Measurements from ENCODE around the gene MUC6.

The MUC6 gene

GRCh38 chr11:1035577-1036283 lies 788 bp downstream of the MUC6 start:
- FAIRE-seq = no peak

- FAIRE-seq = no peak
Observed at GRCh38 chr11:1034456-1035295, 1.8 kb downstream of the MUC6 start.

GRCh38 chr11:1034001-1034400 lies 2.5 kb downstream of the MUC6 start:
- no peak for FAIRE-seq

GRCh38 chr11:1033016-1033798 lies 3.3 kb downstream of the MUC6 start:
- FAIRE-seq = no peak

GRCh38 chr11:1032310-1032891 lies 4.1 kb downstream of the MUC6 start:
- no peak for FAIRE-seq

GRCh38 chr11:1031121-1031899 lies 5.2 kb downstream of the MUC6 start:
- FAIRE-seq = no peak

GRCh38 chr11:1030556-1030955 lies 6.0 kb downstream of the MUC6 start:
- FAIRE-seq = no peak

- no peak for FAIRE-seq
Observed at GRCh38 chr11:1030086-1030485, 6.4 kb downstream of the MUC6 start.

GRCh38 chr11:1029654-1030053 lies 6.9 kb downstream of the MUC6 start:
- FAIRE-seq = no peak

- FAIRE-seq = no peak
Observed at GRCh38 chr11:1029051-1029450, 7.5 kb downstream of the MUC6 start.

- no peak for FAIRE-seq
Observed at GRCh38 chr11:1028616-1029015, 7.9 kb downstream of the MUC6 start.

GRCh38 chr11:1028291-1028540 lies 8.3 kb downstream of the MUC6 start:
- FAIRE-seq = no peak

- no peak for FAIRE-seq
Observed at GRCh38 chr11:1027483-1028290, 8.8 kb downstream of the MUC6 start.

GRCh38 chr11:1026641-1027482 lies 9.7 kb downstream of the MUC6 start:
- FAIRE-seq = no peak

- no peak for FAIRE-seq
Observed at GRCh38 chr11:1026163-1026450, 10.4 kb downstream of the MUC6 start.

GRCh38 chr11:1025410-1026162 lies 10.9 kb downstream of the MUC6 start:
- no peak for FAIRE-seq

- no peak for FAIRE-seq
Observed at GRCh38 chr11:1024597-1025409, 11.7 kb downstream of the MUC6 start.

- no peak for FAIRE-seq
Observed at GRCh38 chr11:1023811-1024596, 12.5 kb downstream of the MUC6 start.
